Body of pancreas (tissue), 4 donors: ENCODE measurements around the gene NPIPB4.
"Not testable (repeated sequence)": the region's sequence is repeated elsewhere in the genome, so short reads cannot be mapped to it uniquely, and the experiment has no call there.

ENCODE experiments used
- CTCF ChIP-seq, 7 experiments: fragments of 450-650 bp in 4 of 7; fragments of 200-600 bp in 3 of 7; sonication (generic) in 3 of 7; IDR thresholded peaks; one replicate each; pipeline ENCODE4 v1.5.1; 2016 to 2019; ENCODE audit warnings: antibody characterized with exemption in 7 of 7
- POLR2A ChIP-seq, 3 donors: fragments of 450-650 bp; IDR thresholded peaks; one replicate each; pipeline ENCODE4 v1.6.1; 2016; ENCODE audit warnings: antibody characterized with exemption in 3 of 3, mild to moderate bottlenecking in 2 of 3

GRCh38 chr16:21817012-21817411, 40.5 kb downstream of the NPIPB4 start:
- TF ChIP-seq CTCF, POLR2A (IDR thresholded peaks at IDR 0.05): not testable (repeated sequence)
